CD4-positive, alpha-beta T cell (primary cell): Measurements from ENCODE around the gene NTRK2. TPM values are rescaled to one million over a fixed set of nuclear protein-coding genes. Genes with fewer than 3 reads are reported as not detected.

Experiments
- ATAC-seq: fragments of 200-7000 bp; cut with Tn5 transposase; one replicate; pipeline ENCODE4 v1.10.0; 2022; ENCODE audit warnings: mild to moderate bottlenecking; ENCODE audit not compliant: poor library complexity
- CTCF ChIA-PET: fragments of 350-600 bp; sonication (Branson Sonifier 250); formaldehyde crosslinking; loops from one replicate; lab custom pipeline; 2021; ENCODE audit warnings: antibody characterized with exemption, inconsistent platforms; lab: Charles Lee
- POLR2A ChIA-PET: fragments of 350-600 bp; sonication (Branson Sonifier 250); formaldehyde crosslinking; loops from one replicate; lab custom pipeline; 2021; ENCODE audit warnings: antibody characterized with exemption, inconsistent platforms; lab: Charles Lee
- DNase-seq, 14 experiments: peaks; one replicate each; pipeline ENCODE4 v3.0.0-alpha.2; 2013 to 2020; ENCODE audit warnings: mixed read lengths in 2 of 14
- H3K27ac ChIP-seq, 2 donors: one replicate each; pipeline versions ENCODE4 v1.5.1 to v1.7.0; 2013; ENCODE audit warnings: low read length in 2 of 2, low read depth in 1 of 2, mild to moderate bottlenecking in 1 of 2
- H3K27me3 ChIP-seq, 2 experiments: 1 replicate in 1 of 2; 2 replicates in 1 of 2; pipeline versions ENCODE4 v1.6.1 to v1.7.0; 2013; ENCODE audit warnings: low read length in 2 of 2, control low read depth in 1 of 2, mild to moderate bottlenecking in 1 of 2, moderate library complexity in 1 of 2; ENCODE audit not compliant: insufficient read depth in 2 of 2, control insufficient read depth in 1 of 2
- H3K36me3 ChIP-seq: one replicate; pipeline ENCODE4 v1.6.1; 2013; ENCODE audit warnings: low read length, control low read depth; ENCODE audit not compliant: insufficient read depth
- H3K4me1 ChIP-seq: one replicate; pipeline ENCODE4 v1.6.1; 2013; ENCODE audit warnings: low read length, control low read depth; ENCODE audit not compliant: insufficient read depth
- H3K4me3 ChIP-seq: one replicate; pipeline ENCODE4 v1.5.1; 2013; ENCODE audit warnings: mild to moderate bottlenecking, low read length, moderate library complexity
- H3K9me3 ChIP-seq, 2 experiments: 1 replicate in 1 of 2; 2 replicates in 1 of 2; pipeline versions ENCODE4 v1.6.1 to v1.7.0; 2013; ENCODE audit warnings: low read length in 2 of 2, mild to moderate bottlenecking in 2 of 2, control low read depth in 1 of 2, moderate library complexity in 1 of 2; ENCODE audit not compliant: control insufficient read depth in 1 of 2, insufficient read depth in 1 of 2
- H3K27ac Mint-ChIP-seq: one replicate; pipeline ENCODE4 v1.8.0; 2020; ENCODE audit warnings: mixed read lengths
- H3K27me3 Mint-ChIP-seq: one replicate; pipeline ENCODE4 v1.8.0; 2021; ENCODE audit warnings: mixed read lengths
- H3K36me3 Mint-ChIP-seq: one replicate; pipeline ENCODE4 v1.8.0; 2021; ENCODE audit warnings: low read depth, mixed read lengths
- H3K4me1 Mint-ChIP-seq: one replicate; pipeline ENCODE4 v1.8.0; 2021; ENCODE audit warnings: low read depth, mixed read lengths
- H3K4me3 Mint-ChIP-seq: one replicate; pipeline ENCODE4 v1.8.0; 2020; ENCODE audit warnings: mild to moderate bottlenecking, mixed read lengths
- H3K9me3 Mint-ChIP-seq: one replicate; pipeline ENCODE4 v1.8.0; 2020; ENCODE audit warnings: mixed read lengths
- CTCF ChIP-seq: fragments of 200-600 bp; IDR thresholded peaks from one replicate; pipeline ENCODE4 v1.8.0; 2022; ENCODE audit warnings: antibody characterized with exemption, mild to moderate bottlenecking
- intact Hi-C, 2 experiments: fragments of 100-400 bp; cut with DNase I in 1 of 2; cut with micrococcal nuclease in 1 of 2; formaldehyde crosslinking; loops; one replicate each; pipeline versions ENCODE4 v1.15.1 to v1.9.0; 2023 to 2025; cut with DNase I, micrococcal nuclease
- total RNA-seq, 174 experiments: library from RNA in 2 of 174; stranded (reverse) in 2 of 174; gene quantifications; one replicate each; pipeline ENCODE4 v1.2.3 and lab custom pipeline; 2021 to 2026

NTRK2 gene
- total RNA-seq, 2 experiments from 2014 or later = 0.06 to 0.14 TPM

GRCh38 chr9:84778570-84778969 lies 109.0 kb downstream of the NTRK2 start:
- H3K27ac Mint-ChIP-seq = no peak overlapping the region
- no peaks in the 10 kb centered on the region for H3K4me1 Mint-ChIP-seq
- DNase-seq = no peak
- no peak for TF ChIP-seq CTCF
- no peaks in the 10 kb centered on the region for H3K36me3 Mint-ChIP-seq
- ATAC-seq = no peak
- H3K27ac ChIP-seq = no peak overlapping the region
- no peaks in the 10 kb centered on the region for H3K27me3 ChIP-seq
- H3K4me1 ChIP-seq = no peaks in the 10 kb centered on the region
- H3K9me3 Mint-ChIP-seq = no peaks in the 10 kb centered on the region
- H3K9me3 ChIP-seq = no peaks in the 10 kb centered on the region
- POLR2A ChIA-PET = no interaction called here
- no peak overlapping the region for H3K4me3 ChIP-seq
- intact Hi-C loops = no loop called here
- no peak overlapping the region for H3K4me3 Mint-ChIP-seq
- peaks cover 8% of the 10 kb centered on the region for H3K27me3 Mint-ChIP-seq
- CTCF ChIA-PET = no interaction called here
- H3K36me3 ChIP-seq = no peaks in the 10 kb centered on the region

- CTCF ChIA-PET = interaction anchor here (1.2 kb wide), 1 partner anchor 383 kb away, joined by 3 read pairs; no protein-coding TSS in a partner anchor
- no peak for TF ChIP-seq CTCF
- H3K4me1 Mint-ChIP-seq = no peaks in the 10 kb centered on the region
- no peak for DNase-seq
- no peak for ATAC-seq
- Histone ChIP-seq H3K9me3 (no peaks in the 10 kb centered on the region), H3K36me3 (no peaks in the 10 kb centered on the region), H3K27me3 (no peaks in the 10 kb centered on the region), H3K27ac (no peak overlapping the region), H3K4me1 (no peaks in the 10 kb centered on the region), H3K4me3 (no peak overlapping the region)
- H3K27ac Mint-ChIP-seq = no peak overlapping the region
- H3K36me3 Mint-ChIP-seq = no peaks in the 10 kb centered on the region
- POLR2A ChIA-PET = no interaction called here
- H3K27me3 Mint-ChIP-seq = peaks cover 11% of the 10 kb centered on the region
- intact Hi-C loops = loop anchor here in 1 of 2 experiments (5.0 to 10.0 kb wide), 2 partner anchors 83 to 385 kb away; no protein-coding TSS in a partner anchor
- H3K9me3 Mint-ChIP-seq = no peaks in the 10 kb centered on the region
- no peak overlapping the region for H3K4me3 Mint-ChIP-seq
Observed at GRCh38 chr9:84779883-84780282, 110.4 kb downstream of the NTRK2 start.

GRCh38 chr9:84780385-84780784 lies 110.9 kb downstream of the NTRK2 start:
- intact Hi-C loops = loop anchor here in 1 of 2 experiments (5.0 to 10.0 kb wide), 2 partner anchors 83 to 386 kb away; no protein-coding TSS in a partner anchor

More at GRCh38 chr9:84780385-84780784, 110.9 kb downstream of the NTRK2 start:
- no peaks in the 10 kb centered on the region for H3K4me1 ChIP-seq
- no peak for DNase-seq
- H3K4me3 ChIP-seq = no peak overlapping the region
- H3K4me1 Mint-ChIP-seq = no peaks in the 10 kb centered on the region
- no peaks in the 10 kb centered on the region for H3K36me3 Mint-ChIP-seq
- H3K27ac ChIP-seq = no peak overlapping the region
- H3K27me3 ChIP-seq = no peaks in the 10 kb centered on the region
- no peak for ATAC-seq
- no peaks in the 10 kb centered on the region for H3K9me3 Mint-ChIP-seq
- H3K36me3 ChIP-seq = no peaks in the 10 kb centered on the region
- TF ChIP-seq CTCF = no peak
- no peaks in the 10 kb centered on the region for H3K9me3 ChIP-seq
- H3K27ac Mint-ChIP-seq = no peak overlapping the region
- peaks cover 11% of the 10 kb centered on the region for H3K27me3 Mint-ChIP-seq
- CTCF ChIA-PET = interaction anchor here (1.2 kb wide), 1 partner anchor 383 kb away, joined by 3 read pairs; no protein-coding TSS in a partner anchor
- H3K4me3 Mint-ChIP-seq = no peak overlapping the region
- POLR2A ChIA-PET = no interaction called here
